Measurements from ENCODE around the gene JAML.

Gene JAML, protein sequence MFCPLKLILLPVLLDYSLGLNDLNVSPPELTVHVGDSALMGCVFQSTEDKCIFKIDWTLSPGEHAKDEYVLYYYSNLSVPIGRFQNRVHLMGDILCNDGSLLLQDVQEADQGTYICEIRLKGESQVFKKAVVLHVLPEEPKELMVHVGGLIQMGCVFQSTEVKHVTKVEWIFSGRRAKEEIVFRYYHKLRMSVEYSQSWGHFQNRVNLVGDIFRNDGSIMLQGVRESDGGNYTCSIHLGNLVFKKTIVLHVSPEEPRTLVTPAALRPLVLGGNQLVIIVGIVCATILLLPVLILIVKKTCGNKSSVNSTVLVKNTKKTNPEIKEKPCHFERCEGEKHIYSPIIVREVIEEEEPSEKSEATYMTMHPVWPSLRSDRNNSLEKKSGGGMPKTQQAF

GRCh38 chr11:118224511-118225188 is at the start of gene JAML:
Gene JAML, minus strand, starts transcription at chr11:118225011. Its CDS starts 10,145 bp downstream, at chr11:118214866.
- Mint-ChIP-seq H3K4me3 (peak within 1 kb of the TSS; percentile 89), H3K4me1 (ENCODE audit: low read depth) (peaks cover 44% of the 10 kb centered on the region), H3K27me3 (no peaks in the 10 kb centered on the region), H3K36me3 (ENCODE audit: low read depth) (peaks cover 84% of the 10 kb centered on the region), H3K9me3 (peaks cover 5% of the 10 kb centered on the region), H3K27ac (peak within 1 kb of the TSS; percentile 99)

- Mint-ChIP-seq H3K4me3 (no peak overlapping the region), H3K9me3 (no peaks in the 10 kb centered on the region), H3K27me3 (peaks cover 6% of the 10 kb centered on the region), H3K27ac (peak overlapping the region; percentile 5), H3K36me3 (ENCODE audit: low read depth) (no peaks in the 10 kb centered on the region), H3K4me1 (ENCODE audit: low read depth) (peaks cover 38% of the 10 kb centered on the region)
These were observed 49.4 kb upstream of the JAML start for GRCh38 chr11:118274186-118274585.

GRCh38 chr11:118272001-118272400 is 47.2 kb upstream of the JAML start:
- Mint-ChIP-seq H3K4me3 (no peak overlapping the region), H3K4me1 (ENCODE audit: low read depth) (peaks cover 31% of the 10 kb centered on the region), H3K9me3 (no peaks in the 10 kb centered on the region), H3K36me3 (ENCODE audit: low read depth) (no peaks in the 10 kb centered on the region), H3K27me3 (peaks cover 6% of the 10 kb centered on the region), H3K27ac (no peak overlapping the region)

DNA sequence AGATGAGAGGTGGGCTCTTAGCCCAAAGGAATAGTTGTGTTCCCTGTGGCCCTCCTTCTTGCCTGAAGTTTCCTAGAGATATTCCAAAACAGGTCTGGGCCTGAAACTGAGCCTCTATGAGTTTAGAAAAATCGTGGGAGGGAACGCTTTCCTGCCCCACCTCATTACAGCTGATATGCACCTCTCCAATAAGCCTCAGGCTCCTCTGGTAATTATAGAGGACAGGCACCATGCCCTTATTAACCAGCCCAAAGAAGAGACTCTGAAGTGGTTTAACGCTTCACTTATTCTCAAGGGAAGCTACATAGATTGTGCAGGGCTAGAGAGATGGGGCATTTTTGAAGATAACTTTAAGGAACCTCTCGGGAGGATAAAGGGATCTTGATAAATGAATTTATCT is 42.7 kb upstream of the JAML start:
- Mint-ChIP-seq H3K27ac (no peak overlapping the region), H3K27me3 (peaks cover 13% of the 10 kb centered on the region), H3K4me3 (no peak overlapping the region), H3K4me1 (ENCODE audit: low read depth) (peaks cover 24% of the 10 kb centered on the region), H3K9me3 (no peaks in the 10 kb centered on the region), H3K36me3 (ENCODE audit: low read depth) (peaks cover 8% of the 10 kb centered on the region)

GRCh38 chr11:118265954-118266353 is 41.1 kb upstream of the JAML start:
- Mint-ChIP-seq H3K4me1 (ENCODE audit: low read depth) (peaks cover 37% of the 10 kb centered on the region), H3K36me3 (ENCODE audit: low read depth) (peaks cover 21% of the 10 kb centered on the region), H3K27ac (no peak overlapping the region), H3K27me3 (peaks cover 8% of the 10 kb centered on the region), H3K9me3 (no peaks in the 10 kb centered on the region), H3K4me3 (no peak overlapping the region)

GRCh38 chr11:118264569-118265465 is 40.0 kb upstream of the JAML start:
- Mint-ChIP-seq H3K4me3 (peak overlapping the region; percentile 87), H3K27me3 (peaks cover 8% of the 10 kb centered on the region), H3K27ac (peak overlapping the region; percentile 81), H3K9me3 (no peaks in the 10 kb centered on the region), H3K36me3 (ENCODE audit: low read depth) (peaks cover 33% of the 10 kb centered on the region), H3K4me1 (ENCODE audit: low read depth) (peaks cover 48% of the 10 kb centered on the region)

GRCh38 chr11:118263695-118264568 is 39.1 kb upstream of the JAML start, which contains the start of gene MPZL2:
Gene MPZL2, minus strand, starts transcription at chr11:118264297. Its CDS starts 144 bp downstream, at chr11:118264153.
- Mint-ChIP-seq H3K4me1 (ENCODE audit: low read depth) (peaks cover 53% of the 10 kb centered on the region), H3K4me3 (peak within 1 kb of the TSS; percentile 87), H3K27me3 (peaks cover 8% of the 10 kb centered on the region), H3K9me3 (no peaks in the 10 kb centered on the region), H3K36me3 (ENCODE audit: low read depth) (peaks cover 40% of the 10 kb centered on the region), H3K27ac (peak within 1 kb of the TSS; percentile 81)

DNA sequence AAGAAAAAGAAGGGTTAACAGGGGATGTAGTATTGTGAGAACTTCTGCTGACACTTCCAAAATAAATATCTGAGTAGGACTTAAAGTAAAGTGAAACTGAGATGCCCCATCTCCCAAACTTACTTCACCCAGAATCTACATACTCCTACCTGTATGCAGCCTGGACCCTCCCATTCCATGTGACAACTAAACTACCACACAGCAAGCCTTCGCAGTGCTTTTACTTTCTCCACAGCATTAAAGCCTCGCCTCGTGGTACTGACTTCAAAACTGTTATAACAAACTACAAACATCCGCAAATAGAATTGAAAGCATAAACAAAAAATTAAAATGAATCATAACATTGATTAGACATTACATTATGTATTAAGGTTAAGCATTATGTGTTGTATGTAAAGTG is 38.3 kb upstream of the JAML start:
- peaks cover 48% of the 10 kb centered on the region for H3K36me3 Mint-ChIP-seq (ENCODE audit: low read depth)
- H3K4me1 Mint-ChIP-seq (ENCODE audit: low read depth), result peaks cover 53% of the 10 kb centered on the region
- H3K27me3 Mint-ChIP-seq, result peaks cover 8% of the 10 kb centered on the region
- H3K4me3 Mint-ChIP-seq, result peak overlapping the region; percentile 87
- peak overlapping the region; percentile 81 for H3K27ac Mint-ChIP-seq
- no peaks in the 10 kb centered on the region for H3K9me3 Mint-ChIP-seq

GRCh38 chr11:118260353-118260752 is 35.5 kb upstream of the JAML start:
- Mint-ChIP-seq H3K4me1 (ENCODE audit: low read depth) (peaks cover 53% of the 10 kb centered on the region), H3K27ac (no peak overlapping the region), H3K9me3 (no peaks in the 10 kb centered on the region), H3K4me3 (no peak overlapping the region), H3K36me3 (ENCODE audit: low read depth) (peaks cover 71% of the 10 kb centered on the region), H3K27me3 (peaks cover 8% of the 10 kb centered on the region)

DNA sequence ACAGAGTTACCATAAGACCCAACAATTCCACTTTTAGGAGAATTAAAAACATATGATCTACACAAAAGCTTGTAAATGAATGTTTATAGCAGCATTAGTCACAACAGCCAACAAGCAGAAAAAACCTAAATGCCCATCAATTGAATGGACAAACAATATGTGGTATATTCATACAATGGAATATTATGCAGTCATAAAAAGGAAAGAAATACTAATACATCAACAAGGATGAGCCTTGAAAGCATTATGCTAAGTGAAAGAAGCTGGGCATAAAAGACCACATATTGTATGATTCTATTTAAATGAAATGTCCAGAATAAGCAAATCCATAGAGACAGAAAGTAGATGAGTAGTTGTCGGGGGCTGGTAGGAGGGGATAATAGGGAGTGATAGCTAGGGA is 34.3 kb upstream of the JAML start:
- Mint-ChIP-seq H3K4me3 (no peak overlapping the region), H3K9me3 (no peaks in the 10 kb centered on the region), H3K27me3 (peaks cover under 1% of the 10 kb centered on the region), H3K36me3 (ENCODE audit: low read depth) (peaks cover 83% of the 10 kb centered on the region), H3K4me1 (ENCODE audit: low read depth) (peaks cover 51% of the 10 kb centered on the region), H3K27ac (no peak overlapping the region)

DNA sequence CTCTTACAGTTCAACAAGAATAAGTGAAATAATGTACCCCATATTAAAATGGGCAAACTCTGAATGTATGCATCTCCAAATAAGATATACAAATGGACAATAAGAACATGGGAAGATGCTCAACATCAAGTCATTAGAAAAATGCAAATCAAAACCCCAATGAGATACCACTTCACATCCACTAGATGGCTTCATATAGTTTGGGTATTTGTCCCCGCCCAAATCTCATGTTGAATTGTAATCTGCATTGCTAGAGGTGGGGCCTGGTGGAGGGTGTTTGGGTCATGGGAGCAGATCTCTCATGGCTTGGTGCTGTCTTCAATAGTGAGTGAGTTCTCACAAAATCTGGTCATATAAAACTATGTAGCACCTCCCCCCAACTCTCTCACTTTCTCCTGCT is 33.6 kb upstream of the JAML start:
- no peak overlapping the region for H3K27ac Mint-ChIP-seq

DNA sequence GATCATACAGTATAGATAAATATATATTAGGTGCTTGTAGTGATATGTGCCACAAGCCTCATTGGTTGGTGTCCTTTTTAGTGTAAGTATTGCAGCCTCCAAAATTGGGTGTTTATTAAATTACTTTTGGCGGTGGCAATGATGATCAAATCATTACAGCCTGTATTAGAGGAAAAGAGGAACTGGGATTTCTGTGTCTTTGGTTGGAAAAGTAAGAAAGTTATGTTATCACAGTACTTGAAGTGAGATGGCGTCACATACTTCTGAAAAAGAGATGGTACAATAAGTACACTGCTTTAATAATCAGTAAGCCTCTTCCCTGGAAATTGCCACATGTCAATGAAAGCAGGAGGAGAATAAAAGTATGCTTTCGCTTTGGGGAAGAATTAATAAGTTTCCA is 27.9 kb upstream of the JAML start:
- no peaks in the 10 kb centered on the region for H3K27me3 Mint-ChIP-seq
- no peaks in the 10 kb centered on the region for H3K9me3 Mint-ChIP-seq
- peaks cover 47% of the 10 kb centered on the region for H3K4me1 Mint-ChIP-seq (ENCODE audit: low read depth)
- H3K27ac Mint-ChIP-seq, result peak overlapping the region; percentile 99
- H3K4me3 Mint-ChIP-seq, result peak overlapping the region; percentile 98
- peaks cover 42% of the 10 kb centered on the region for H3K36me3 Mint-ChIP-seq (ENCODE audit: low read depth)

More for the DNA sequence above, 33.6 kb upstream of the JAML start:
- H3K27me3 Mint-ChIP-seq, result no peaks in the 10 kb centered on the region
- H3K9me3 Mint-ChIP-seq, result no peaks in the 10 kb centered on the region
- no peak overlapping the region for H3K4me3 Mint-ChIP-seq
- peaks cover 44% of the 10 kb centered on the region for H3K4me1 Mint-ChIP-seq (ENCODE audit: low read depth)
- H3K36me3 Mint-ChIP-seq (ENCODE audit: low read depth), result peaks cover 83% of the 10 kb centered on the region

DNA sequence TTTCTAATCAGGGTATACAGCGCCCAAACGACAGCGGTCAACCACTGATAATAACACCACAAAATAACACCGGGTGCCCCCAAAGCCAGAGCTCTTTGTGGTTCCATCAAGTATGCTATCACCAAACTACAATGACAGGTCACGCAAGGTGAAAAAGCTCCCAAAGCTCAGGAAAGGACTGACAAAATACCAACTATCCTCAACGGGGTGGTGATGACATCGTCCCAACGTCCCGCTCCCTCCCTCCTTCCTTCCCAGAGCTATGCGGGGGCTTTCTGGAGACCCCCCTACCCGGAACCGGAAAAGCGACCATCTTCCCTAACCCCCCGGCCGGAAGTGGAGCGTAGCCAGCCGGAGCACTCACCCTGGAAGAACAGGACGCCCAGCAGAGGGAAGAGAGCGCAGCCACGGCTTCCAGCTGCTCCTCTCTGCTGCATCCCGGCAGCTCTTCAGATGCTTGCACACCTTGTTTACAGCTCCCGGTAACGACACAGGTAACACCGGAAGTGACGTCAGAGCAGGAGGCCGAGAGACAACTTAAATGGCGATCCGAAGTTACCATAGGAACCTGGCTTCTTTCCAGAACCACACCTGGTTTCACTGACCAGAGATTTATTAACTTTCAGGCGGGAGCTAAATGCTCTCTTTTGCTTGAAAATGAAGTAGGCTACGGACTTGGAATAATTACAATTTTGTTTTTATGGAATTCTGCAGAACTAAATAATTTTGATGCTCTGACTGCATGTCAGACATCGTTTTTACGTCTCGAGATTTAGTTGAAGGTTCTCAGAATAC is 27.2 kb upstream of the JAML start, which contains the start of gene MPZL3:
MPZL3 (minus strand) TSS at position 508 of the 795 bp plus-strand sequence; CDS start at position 437, 71 bp downstream.
- peaks cover 54% of the 10 kb centered on the region for H3K4me1 Mint-ChIP-seq (ENCODE audit: low read depth)
- peak within 1 kb of the TSS; percentile 99 for H3K27ac Mint-ChIP-seq
- H3K4me3 Mint-ChIP-seq, result peak within 1 kb of the TSS; percentile 98
- H3K27me3 Mint-ChIP-seq, result no peaks in the 10 kb centered on the region
- no peaks in the 10 kb centered on the region for H3K9me3 Mint-ChIP-seq
- H3K36me3 Mint-ChIP-seq (ENCODE audit: low read depth), result peaks cover 44% of the 10 kb centered on the region

Data from stimulated activated naive CD8-positive, alpha-beta T cell treated with anti-CD3 and anti-CD28 coated beads, Interleukin-15, Interleukin-2, amounts not matched to agents 100 ng/mL and 50 ng/mL, for 24 hours (primary cell).